ENCODE results near the gene CXCL6.

Gene CXCL6

GRCh38 chr4:73843369-73843768 lies 6.9 kb downstream of the CXCL6 start:
- no peak for DNase-seq

DNA sequence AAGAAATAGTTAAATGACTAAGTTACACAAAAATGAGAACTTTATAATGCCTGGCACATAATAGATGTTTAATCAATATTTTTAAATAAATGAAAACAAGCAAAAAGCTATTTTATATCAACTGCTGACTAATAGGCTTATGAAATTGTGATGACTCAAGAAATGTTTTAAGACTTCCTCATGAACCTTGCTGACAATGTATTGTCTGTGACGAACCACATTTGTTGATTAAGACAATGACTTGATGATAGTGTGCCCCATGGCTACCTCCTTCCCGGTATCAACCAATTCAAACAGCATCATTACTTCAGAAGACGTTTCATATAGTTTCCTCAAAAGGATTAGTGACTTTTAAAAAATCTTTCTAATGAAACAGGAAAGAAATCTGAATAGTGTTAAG lies 7.9 kb downstream of the CXCL6 start:
- no peak for DNase-seq

DNA sequence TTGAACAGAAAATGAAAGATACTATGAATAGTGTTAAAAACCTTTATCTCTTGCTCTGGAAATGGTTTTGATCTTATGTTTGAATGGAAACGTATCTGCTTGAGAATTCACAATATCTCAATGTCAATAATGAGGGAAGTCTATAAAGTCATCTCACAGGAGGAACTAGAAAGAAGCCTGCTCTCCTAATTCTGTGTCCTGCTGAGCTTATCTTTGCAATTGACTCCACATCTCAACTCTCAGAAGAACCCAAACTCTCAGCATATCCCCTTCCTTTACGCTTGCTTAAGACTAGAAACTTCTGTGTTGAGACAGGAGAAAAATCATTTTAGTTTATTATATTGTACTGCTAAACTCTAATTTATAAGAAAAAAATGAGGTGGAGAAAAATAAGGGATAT lies 8.3 kb downstream of the CXCL6 start:
- no peak for DNase-seq

DNA sequence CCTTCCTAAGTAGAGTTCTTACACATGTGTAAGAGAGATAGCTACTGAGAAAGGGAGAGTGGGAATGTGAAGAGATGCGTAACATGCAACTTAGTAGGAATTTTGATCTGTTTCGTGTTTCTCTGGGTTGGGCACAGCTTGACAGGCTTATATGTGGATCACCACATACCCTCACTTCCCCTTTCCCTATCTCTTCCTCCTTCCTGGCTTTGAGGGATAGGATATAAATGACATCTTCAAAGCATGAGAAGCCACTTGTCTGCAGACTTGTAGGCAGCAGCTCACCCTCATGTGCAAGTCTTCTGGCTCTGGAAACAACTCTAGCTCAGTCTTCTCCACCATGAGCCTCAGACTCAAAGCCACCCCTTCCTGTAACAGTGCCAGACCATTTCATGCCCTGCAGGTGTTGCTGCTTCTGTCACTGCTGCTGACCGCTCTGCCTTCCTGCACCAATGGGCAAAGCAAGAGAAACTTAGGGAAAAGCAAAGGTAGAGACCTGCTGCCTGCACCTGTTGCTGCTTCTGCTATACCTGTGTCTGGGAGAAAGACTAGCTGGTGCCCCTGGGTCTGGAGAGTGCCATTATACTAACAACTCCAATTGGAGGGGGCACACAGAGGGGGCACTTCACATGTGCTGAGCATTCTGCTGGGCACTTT lies 11.2 kb downstream of the CXCL6 start:
- DNase-seq, result no peak

GRCh38 chr4:73848183-73848777 lies 11.8 kb downstream of the CXCL6 start:
- no peak for DNase-seq

DNA sequence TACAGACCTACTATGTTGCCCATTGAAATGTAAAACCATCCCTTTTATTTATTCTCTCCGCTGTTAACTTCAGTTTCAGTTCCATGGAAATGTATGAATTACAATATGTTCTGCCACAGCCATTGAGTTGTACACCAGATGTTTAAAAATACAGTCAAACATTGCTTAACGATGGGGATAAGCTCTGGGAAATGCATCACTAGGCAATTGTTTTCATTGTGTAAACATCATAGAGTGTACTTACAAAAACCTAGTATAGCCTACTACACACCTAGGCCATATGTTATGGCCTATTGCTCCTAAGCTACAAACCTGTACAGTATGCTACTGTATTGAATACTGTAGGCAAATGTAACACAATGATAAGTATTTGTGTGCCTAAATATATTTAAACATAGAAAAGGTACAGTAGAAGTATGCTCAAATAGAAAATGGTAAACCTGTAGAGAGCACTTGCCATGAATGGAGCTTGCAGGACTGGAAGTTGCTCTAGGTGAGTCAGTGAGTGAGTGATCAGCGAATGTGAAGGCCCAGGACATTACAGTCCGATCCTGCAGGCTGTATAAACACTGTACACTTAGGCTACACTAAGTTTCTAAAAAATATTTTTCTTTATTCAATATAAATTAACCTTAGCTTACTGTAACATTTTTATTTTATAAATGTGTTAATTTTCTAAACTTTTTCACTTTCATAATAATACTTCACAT lies 13.9 kb downstream of the CXCL6 start:
- DNase-seq, result peak; percentile 89

DNA sequence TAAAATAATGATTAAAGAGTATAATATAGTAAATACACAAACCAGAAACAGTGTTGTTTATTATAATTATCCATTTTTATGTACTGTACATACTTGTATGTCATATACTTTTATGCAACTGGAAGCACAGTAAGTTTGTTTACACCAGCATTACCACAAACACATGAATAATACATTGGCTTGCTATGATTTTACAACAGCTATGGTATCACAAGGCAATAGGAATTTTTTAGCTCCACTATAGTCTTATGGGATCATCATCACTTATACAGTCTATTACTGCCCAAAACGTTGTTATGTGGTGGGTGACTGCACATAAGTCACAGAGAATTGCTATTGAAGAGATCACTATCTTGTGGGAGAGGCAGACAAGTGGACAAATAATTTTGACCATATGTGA lies 14.8 kb downstream of the CXCL6 start:
- no peak for DNase-seq

- no peak for DNase-seq
Measured at GRCh38 chr4:73852771-73853170, 16.3 kb downstream of the CXCL6 start.

DNA sequence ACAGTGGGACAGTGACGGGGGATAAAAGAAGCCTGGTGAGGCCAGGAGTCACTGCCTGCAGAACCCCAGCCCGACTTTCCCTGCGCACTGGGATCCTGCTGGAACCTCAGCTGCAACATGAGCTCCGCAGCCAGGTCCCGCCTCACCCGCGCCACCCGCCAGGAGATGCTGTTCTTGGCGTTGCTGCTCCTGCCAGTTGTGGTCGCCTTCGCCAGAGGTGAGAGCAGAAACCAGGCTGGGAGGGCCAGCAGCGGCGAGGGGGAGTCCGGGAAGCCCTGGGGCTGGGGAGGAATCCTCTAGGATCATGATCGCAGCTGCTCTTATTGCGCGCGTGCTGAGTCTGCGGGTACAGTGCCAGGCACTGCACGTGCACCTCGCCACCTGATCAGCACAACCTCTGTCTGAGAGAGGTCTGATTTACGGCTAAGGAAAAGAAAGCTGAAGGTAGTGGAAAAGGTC lies 16.8 kb downstream of the CXCL6 start, which contains the start of gene PF4V1:
Gene PF4V1 (plus strand): TSS at position 51 of the 459 bp plus-strand sequence. CDS start 67 bp downstream, at position 118.
- no peak for DNase-seq

GRCh38 chr4:73853718-73854473 lies 17.4 kb downstream of the CXCL6 start:
- DNase-seq, result no peak

GRCh38 chr4:73855406-73855805 lies 18.9 kb downstream of the CXCL6 start:
- DNase-seq, result no peak

DNA sequence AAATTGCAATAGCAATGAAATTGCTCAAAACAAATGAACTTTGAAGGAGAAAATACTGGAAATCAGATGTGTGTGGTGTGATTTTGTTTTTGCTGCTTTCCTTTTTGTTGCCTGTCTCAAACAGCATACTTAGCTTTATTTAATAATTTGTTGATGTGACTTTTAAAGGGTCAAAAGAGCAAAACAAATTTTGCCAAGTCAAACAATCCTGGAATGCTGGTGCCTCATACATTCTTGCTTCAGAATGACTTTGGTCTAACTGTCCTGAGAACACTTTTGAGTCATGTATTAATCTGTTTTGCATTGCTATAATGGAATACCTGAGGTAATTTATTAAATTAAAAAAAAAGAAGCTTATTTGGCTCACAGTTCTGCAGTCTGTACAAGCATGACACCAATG lies 20.0 kb downstream of the CXCL6 start:
- no peak for DNase-seq

- no peak for DNase-seq
Measured at GRCh38 chr4:73859614-73860088, 23.2 kb downstream of the CXCL6 start.

DNA sequence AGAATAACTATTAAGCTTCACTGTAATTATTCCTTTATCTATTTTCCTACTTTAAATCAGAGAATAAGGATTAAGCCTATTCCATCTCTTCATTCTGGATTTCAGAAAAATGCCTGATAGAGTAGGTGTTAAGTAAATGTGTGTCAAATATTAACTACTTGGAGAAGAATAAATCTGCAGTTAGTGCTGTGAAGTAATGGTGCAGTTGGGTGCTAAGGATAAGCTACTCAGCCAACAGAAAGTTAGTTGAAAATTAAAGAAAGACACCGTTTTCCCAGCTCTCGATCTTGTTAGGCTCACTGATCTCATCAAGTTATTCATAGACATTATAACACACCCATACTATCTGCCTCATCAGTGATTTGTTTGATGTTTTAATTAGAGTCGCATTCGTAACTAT lies 23.7 kb downstream of the CXCL6 start:
- DNase-seq, result no peak

DNA sequence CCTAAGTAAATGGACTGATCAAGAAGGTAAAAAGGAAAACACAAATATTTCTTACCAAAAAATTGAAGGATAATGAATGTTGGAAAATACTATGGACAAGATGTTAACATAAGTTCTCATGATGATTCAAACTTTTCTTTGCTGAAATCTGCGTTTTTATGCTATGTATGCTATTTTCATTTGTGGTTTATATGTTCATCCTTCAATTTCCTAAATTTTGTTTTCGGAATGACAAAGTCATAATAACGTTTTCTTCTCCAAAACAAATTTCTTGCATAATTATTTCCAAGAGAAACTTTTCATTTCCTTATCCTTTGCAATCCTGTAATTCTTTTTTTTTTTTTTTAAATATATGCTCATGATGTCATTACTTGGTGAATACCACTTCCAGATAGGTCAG lies 24.4 kb downstream of the CXCL6 start:
- DNase-seq, result no peak

DNA sequence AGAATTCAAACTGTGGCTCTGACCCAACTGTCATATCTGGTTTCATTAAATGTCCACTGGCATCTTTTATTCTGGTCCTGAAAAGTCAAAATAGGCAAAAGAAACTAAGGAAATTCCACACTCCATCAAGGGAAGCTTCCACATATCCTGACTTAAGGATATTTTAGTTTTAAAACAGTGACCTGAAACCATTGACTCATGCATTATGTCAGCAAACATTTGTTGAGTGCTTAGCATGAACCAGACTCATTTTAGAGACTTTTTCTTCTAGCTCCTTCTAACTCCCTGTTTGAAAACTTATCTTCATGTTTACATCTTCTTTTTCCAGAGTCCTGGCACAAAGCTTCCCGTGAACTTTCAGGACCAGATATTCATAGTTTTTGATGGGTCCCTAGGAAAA lies 25.8 kb downstream of the CXCL6 start:
- DNase-seq, result no peak

DNA sequence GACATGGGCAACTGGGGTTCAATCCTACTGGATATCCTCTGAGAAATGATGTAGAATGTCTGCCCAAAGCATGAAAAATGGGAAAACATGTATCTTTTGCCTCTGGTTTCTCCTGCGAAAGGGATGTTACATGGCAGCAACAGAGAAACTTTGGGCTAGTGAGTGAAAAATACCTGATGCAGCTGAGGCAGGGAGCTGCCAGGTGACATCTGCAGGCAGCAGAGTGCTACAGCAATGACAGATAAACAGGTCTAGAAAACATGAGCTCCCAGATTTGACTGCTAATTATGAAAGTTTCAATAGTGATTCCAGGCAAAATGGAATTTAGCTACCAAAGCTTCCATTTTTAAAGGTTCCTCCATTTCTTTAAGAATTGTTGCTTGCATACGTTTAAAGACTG lies 27.9 kb downstream of the CXCL6 start:
- peak; percentile 21 for DNase-seq

DNA sequence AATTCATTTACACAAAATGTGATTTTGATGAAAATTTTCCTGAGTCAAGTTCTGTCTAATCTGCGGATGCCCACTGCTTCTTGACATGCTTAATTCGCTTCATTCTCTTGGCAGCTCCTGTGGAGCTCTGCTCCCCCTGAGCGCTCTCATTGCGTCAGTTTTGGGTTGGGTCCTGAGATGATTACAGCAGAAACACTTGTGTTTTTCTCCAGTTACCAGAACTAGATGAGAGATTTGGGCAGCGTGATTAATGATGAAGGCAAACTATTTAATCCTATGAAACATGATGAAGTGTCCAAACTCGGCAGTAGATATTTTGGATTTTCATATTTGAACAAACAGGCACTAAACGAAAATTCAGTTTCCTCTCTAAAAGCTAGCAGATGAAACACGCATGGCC lies 28.5 kb downstream of the CXCL6 start:
- no peak for DNase-seq

DNA sequence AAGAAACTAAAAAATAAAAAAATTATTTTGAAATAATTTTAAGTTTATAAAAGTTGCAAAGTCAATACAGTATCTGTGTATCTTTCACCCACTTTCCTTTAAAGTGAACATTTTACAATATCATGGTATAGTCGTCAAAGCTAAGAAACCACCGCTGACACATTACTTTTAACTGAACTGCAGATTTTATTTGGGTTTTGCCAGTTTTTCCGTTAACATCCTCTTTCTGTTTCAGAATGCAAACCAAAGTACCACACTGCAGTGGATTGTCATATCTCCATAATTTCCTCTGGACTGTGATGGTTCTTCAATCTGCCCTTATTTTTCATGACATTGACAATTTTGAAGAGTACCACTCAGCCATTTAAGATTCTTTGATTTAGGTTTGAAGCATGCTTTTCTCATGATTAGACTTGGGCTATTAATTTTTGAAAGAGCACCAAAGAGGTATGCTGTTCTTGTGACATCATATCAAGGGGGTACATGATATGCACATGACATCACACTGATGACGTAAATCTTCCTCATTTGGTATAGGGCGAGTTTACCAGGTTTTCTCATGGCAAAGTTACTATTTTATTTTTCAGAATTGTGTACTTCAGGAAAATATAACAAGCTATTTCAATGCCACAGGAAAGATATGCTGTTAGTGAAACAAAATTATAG lies 29.1 kb downstream of the CXCL6 start:
- DNase-seq, result no peak

DNA sequence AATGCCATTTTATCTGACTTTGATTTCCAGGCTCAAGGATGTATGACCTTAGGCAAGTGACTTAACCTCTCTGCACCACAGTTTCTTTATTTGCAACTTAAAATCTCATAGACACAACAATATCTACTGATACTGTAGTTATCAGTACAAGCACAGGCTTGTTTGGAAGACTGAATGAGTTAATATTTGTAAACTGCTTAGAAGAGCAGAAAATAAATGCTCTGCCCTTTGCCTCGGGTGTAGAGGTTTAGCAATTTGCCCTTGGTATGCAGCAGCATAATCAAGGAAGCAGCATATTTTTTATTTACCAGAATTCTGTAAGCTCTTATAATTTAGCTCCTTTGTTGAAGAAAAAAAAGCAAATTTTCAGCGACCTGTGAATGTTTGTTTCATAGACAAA lies 29.8 kb downstream of the CXCL6 start:
- no peak for DNase-seq

DNA sequence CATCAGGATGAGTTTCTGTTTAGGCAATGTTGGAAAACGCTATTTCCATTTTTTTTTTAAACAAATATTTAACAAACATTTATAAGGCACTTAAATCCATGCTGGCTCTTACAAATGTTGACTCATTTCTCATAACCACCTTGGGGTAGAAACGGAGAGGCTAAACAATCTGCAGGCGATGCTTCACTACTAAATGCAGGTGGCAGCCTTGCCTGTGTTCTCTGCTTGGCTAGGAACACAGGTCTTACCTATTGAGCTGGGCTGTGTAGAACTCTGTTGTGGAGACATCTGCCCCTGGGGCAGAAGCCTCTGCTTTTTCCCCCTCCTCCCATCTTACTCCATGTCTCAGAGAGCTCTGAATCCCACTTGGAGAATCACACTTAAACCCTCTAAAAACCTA lies 31.3 kb downstream of the CXCL6 start:
- DNase-seq, result peak; percentile 55

DNA sequence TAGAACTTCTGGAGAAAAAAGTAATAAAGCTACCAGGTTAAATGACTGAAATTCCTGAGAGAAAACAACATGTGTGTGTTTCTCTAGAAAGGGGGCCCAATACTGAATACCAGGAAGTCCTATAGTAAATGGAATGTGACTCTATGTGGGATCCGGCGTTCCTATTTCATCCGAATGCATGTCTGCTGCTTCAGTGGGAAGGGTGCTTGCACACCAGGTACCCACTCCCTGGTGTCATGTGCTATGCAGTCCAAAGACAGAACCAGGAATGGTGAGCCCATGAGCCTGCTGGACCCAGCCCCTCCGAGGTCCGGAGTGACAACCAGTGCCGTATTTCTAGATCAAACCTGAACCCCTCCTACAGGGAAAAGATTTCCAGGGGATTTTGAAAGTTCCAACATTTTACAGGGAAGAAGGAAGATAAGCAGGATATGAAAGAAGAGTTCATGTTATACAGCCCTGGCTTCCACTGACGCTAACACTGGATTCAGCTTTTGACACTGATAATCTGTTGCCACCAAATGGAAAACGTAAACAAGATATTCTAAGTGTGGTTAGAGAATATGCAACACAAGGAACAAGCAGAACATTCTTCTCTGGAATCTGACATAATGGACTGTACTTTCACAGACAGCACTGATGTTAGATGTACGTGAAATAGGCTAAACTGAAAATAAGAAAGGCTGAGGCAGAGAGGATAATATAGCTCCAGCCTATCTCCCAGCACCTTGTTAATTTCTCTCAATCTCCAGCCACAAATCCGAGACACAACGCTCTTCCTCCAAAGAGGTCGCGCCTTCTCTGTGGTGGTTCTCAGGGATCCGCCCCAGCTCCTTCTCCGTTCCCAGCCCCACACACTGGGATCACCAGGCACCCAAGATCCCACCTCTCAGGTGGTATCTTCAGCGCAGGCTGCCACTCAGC lies 32.0 kb downstream of the CXCL6 start:
- DNase-seq, result no peak

Measured in NCI-H510A treated with DMSO at 0.1 percent for 48 hours (cell line).